ENCODE measurements around the gene LENEP.

Gene LENEP

GRCh38 chr1:154993572-154994268, at the start of gene LENEP:
Gene LENEP (plus strand): TSS chr1:154993586. CDS start chr1:154993608, 22 bp downstream.
- no peak for DNase-seq (ENCODE audit: low read depth in 1 of 2, low spot score in 1 of 2)

GRCh38 chr1:154943649-154944400, 49.6 kb upstream of the LENEP start:
- no peak for DNase-seq (ENCODE audit: low read depth in 1 of 2, low spot score in 1 of 2)

- no peak for DNase-seq (ENCODE audit: low read depth in 1 of 2, low spot score in 1 of 2)
Measured at GRCh38 chr1:154944401-154945159, 48.8 kb upstream of the LENEP start.

- no peak for DNase-seq (ENCODE audit: low read depth in 1 of 2, low spot score in 1 of 2)
Measured at GRCh38 chr1:154945160-154945961, 48.0 kb upstream of the LENEP start.

- no peak for DNase-seq (ENCODE audit: low read depth in 1 of 2, low spot score in 1 of 2)
Measured at GRCh38 chr1:154945962-154946850, 47.2 kb upstream of the LENEP start.

- no peak for DNase-seq (ENCODE audit: low read depth in 1 of 2, low spot score in 1 of 2)
Measured at GRCh38 chr1:154948079-154948478, 45.3 kb upstream of the LENEP start.

- peak; percentile 38 to 43 for DNase-seq (ENCODE audit: low read depth in 1 of 2, low spot score in 1 of 2)
Measured at GRCh38 chr1:154951901-154952657, 41.3 kb upstream of the LENEP start.

- no peak for DNase-seq (ENCODE audit: low read depth in 1 of 2, low spot score in 1 of 2)
Measured at GRCh38 chr1:154952664-154953063, 40.7 kb upstream of the LENEP start.

GRCh38 chr1:154953611-154954038, 39.8 kb upstream of the LENEP start:
- no peak for DNase-seq (ENCODE audit: low read depth in 1 of 2, low spot score in 1 of 2)

GRCh38 chr1:154954541-154954940, 38.8 kb upstream of the LENEP start:
- no peak for DNase-seq (ENCODE audit: low read depth in 1 of 2, low spot score in 1 of 2)

GRCh38 chr1:154955039-154955717, 38.2 kb upstream of the LENEP start:
- DNase-seq (ENCODE audit: low read depth in 1 of 2, low spot score in 1 of 2) = peak; percentile 75 to 77

- DNase-seq (ENCODE audit: low read depth in 1 of 2, low spot score in 1 of 2) = peak; percentile 48 to 66
Measured at GRCh38 chr1:154955718-154956543, 37.5 kb upstream of the LENEP start, which contains the start of gene PBXIP1. Gene PBXIP1 (minus strand): TSS chr1:154956099. CDS start chr1:154953721, 2,378 bp downstream.

- no peak for DNase-seq (ENCODE audit: low read depth in 1 of 2, low spot score in 1 of 2)
Measured at GRCh38 chr1:154956544-154956941, 36.8 kb upstream of the LENEP start.

- DNase-seq (ENCODE audit: low read depth in 1 of 2, low spot score in 1 of 2) = no peak
Measured at GRCh38 chr1:154957091-154957657, 36.2 kb upstream of the LENEP start.

- no peak for DNase-seq (ENCODE audit: low read depth in 1 of 2, low spot score in 1 of 2)
Measured at GRCh38 chr1:154958036-154958435, 35.4 kb upstream of the LENEP start.

GRCh38 chr1:154958681-154959425, 34.5 kb upstream of the LENEP start:
- DNase-seq (ENCODE audit: low read depth in 1 of 2, low spot score in 1 of 2) = no peak

GRCh38 chr1:154959426-154959780, 34.0 kb upstream of the LENEP start:
- no peak for DNase-seq (ENCODE audit: low read depth in 1 of 2, low spot score in 1 of 2)
